ENCODE results near the gene MINDY3.
"Not testable (repeated sequence)": the region's sequence is repeated elsewhere in the genome, so short reads cannot be mapped to it uniquely, and the experiment has no call there.

The MINDY3 gene

DNA sequence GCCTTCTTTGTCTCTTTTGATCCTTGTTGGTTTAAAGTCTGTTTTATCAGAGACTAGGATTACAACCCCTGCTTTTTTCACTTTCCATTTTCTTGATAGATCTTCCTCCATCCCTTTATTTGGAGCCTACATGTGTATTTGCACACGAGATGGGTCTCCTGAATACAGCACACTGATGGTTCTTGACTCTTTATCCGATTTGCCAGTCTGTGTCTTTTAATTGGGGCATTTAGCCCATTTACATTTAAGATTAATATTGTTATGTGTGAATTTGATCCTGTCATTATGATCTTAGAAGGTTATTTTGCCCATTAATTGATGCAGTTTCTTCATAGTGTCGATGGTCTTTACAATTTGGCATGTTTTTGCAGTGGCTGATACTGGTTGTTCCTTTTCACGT, 16.0 kb upstream of the MINDY3 start:
- not testable (repeated sequence) for H3K4me3 ChIP-seq (ENCODE audit: low read depth in 1 of 2, low read length in 2 of 2); H3K9me3 ChIP-seq (ENCODE audit: control insufficient read depth in 1 of 2, low read length in 2 of 2); H3K9ac ChIP-seq (ENCODE audit: low read depth in 1 of 2, low read length in 2 of 2); H3K27ac ChIP-seq (ENCODE audit: low read depth, low read length); H3K36me3 ChIP-seq (ENCODE audit: control insufficient read depth in 1 of 2, insufficient read depth in 2 of 2, low read length in 2 of 2); H3K27me3 ChIP-seq (ENCODE audit: control insufficient read depth in 1 of 2, insufficient read depth in 2 of 2, low read length in 2 of 2); H3K4me1 ChIP-seq (ENCODE audit: control insufficient read depth in 1 of 2, insufficient read depth in 2 of 2, low read length in 2 of 2)

DNA sequence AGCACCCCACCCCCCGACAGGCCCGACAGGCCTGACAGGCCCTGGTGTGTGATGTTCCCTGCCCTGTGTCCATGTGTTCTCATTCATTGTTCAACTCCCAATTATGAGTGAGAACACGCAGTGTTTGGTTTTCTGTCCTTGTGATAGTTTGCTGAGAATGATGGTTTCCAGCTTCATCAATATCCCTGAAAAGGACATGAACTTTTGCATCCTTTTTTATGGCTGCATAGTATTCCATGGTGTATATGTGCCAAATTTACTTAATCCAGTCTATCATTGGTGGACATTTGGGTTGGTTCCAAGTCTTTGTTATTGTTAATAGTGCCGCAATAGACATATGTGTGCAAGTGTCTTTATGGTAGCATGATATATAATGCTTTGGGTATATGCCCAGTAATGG, 12.3 kb upstream of the MINDY3 start:
- not testable (repeated sequence) for H3K9ac ChIP-seq (ENCODE audit: low read depth in 1 of 2, low read length in 2 of 2); H3K4me1 ChIP-seq (ENCODE audit: control insufficient read depth in 1 of 2, insufficient read depth in 2 of 2, low read length in 2 of 2); H3K9me3 ChIP-seq (ENCODE audit: control insufficient read depth in 1 of 2, low read length in 2 of 2); H3K27ac ChIP-seq (ENCODE audit: low read depth, low read length); H3K4me3 ChIP-seq (ENCODE audit: low read depth in 1 of 2, low read length in 2 of 2); H3K36me3 ChIP-seq (ENCODE audit: control insufficient read depth in 1 of 2, insufficient read depth in 2 of 2, low read length in 2 of 2)
- peaks cover 9 to 16% of the 10 kb centered on the region in 2 donors for H3K27me3 ChIP-seq (ENCODE audit: control insufficient read depth in 1 of 2, insufficient read depth in 2 of 2, low read length in 2 of 2)

- no peak overlapping the region for H3K27ac ChIP-seq (ENCODE audit: low read depth, low read length)
- peaks cover 11 to 17% of the 10 kb centered on the region in 2 donors for H3K27me3 ChIP-seq (ENCODE audit: control insufficient read depth in 1 of 2, insufficient read depth in 2 of 2, low read length in 2 of 2)
- H3K9me3 ChIP-seq (ENCODE audit: control insufficient read depth in 1 of 2, low read length in 2 of 2), result no peaks in the 10 kb centered on the region
- no peaks in the 10 kb centered on the region for H3K4me1 ChIP-seq (ENCODE audit: control insufficient read depth in 1 of 2, insufficient read depth in 2 of 2, low read length in 2 of 2)
- H3K4me3 ChIP-seq (ENCODE audit: low read depth in 1 of 2, low read length in 2 of 2), result no peak overlapping the region
- H3K9ac ChIP-seq (ENCODE audit: low read depth in 1 of 2, low read length in 2 of 2), result no peak overlapping the region
- H3K36me3 ChIP-seq (ENCODE audit: control insufficient read depth in 1 of 2, insufficient read depth in 2 of 2, low read length in 2 of 2), result no peaks in the 10 kb centered on the region
These were observed 11.5 kb upstream of the MINDY3 start for GRCh38 chr10:15871823-15872222.

DNA sequence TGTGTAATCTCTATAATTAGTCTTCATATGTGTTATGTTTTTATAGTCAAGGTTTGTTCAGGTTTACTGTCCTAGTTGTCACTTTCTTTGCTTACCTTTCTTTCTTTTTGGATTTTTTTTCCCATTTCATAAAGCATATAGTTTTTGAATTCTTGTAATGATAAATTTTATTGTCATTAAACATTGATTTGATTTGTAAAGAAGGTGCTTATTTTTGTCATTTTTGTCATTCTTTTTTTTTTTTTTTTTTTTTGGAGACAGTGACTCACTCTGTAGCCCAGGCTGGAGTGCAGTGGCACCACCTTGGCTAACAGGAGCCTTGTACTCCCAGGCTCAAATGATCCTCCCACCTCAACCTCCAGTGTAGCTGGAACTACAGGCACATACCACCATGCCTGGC, 9.6 kb upstream of the MINDY3 start:
- H3K4me3 ChIP-seq (ENCODE audit: low read depth in 1 of 2, low read length in 2 of 2), result no peak overlapping the region
- H3K27me3 ChIP-seq (ENCODE audit: control insufficient read depth in 1 of 2, insufficient read depth in 2 of 2, low read length in 2 of 2), result peaks cover 11 to 22% of the 10 kb centered on the region in 2 donors
- H3K27ac ChIP-seq (ENCODE audit: low read depth, low read length), result no peak overlapping the region
- no peaks in the 10 kb centered on the region for H3K36me3 ChIP-seq (ENCODE audit: control insufficient read depth in 1 of 2, insufficient read depth in 2 of 2, low read length in 2 of 2)
- H3K9ac ChIP-seq (ENCODE audit: low read depth in 1 of 2, low read length in 2 of 2), result no peak overlapping the region
- H3K4me1 ChIP-seq (ENCODE audit: control insufficient read depth in 1 of 2, insufficient read depth in 2 of 2, low read length in 2 of 2), result no peaks in the 10 kb centered on the region
- H3K9me3 ChIP-seq (ENCODE audit: control insufficient read depth in 1 of 2, low read length in 2 of 2), result no peaks in the 10 kb centered on the region

- Histone ChIP-seq H3K9ac (ENCODE audit: low read depth in 1 of 2, low read length in 2 of 2) (no peak overlapping the region), H3K4me1 (ENCODE audit: control insufficient read depth in 1 of 2, insufficient read depth in 2 of 2, low read length in 2 of 2) (no peaks in the 10 kb centered on the region), H3K27ac (ENCODE audit: low read depth, low read length) (no peak overlapping the region), H3K36me3 (ENCODE audit: control insufficient read depth in 1 of 2, insufficient read depth in 2 of 2, low read length in 2 of 2) (no peaks in the 10 kb centered on the region), H3K27me3 (ENCODE audit: control insufficient read depth in 1 of 2, insufficient read depth in 2 of 2, low read length in 2 of 2) (peaks cover 11 to 29% of the 10 kb centered on the region in 2 donors), H3K4me3 (ENCODE audit: low read depth in 1 of 2, low read length in 2 of 2) (no peak overlapping the region), H3K9me3 (ENCODE audit: control insufficient read depth in 1 of 2, low read length in 2 of 2) (no peaks in the 10 kb centered on the region)
These were observed 7.7 kb upstream of the MINDY3 start for GRCh38 chr10:15868006-15868405.

- Histone ChIP-seq H3K36me3 (ENCODE audit: control insufficient read depth in 1 of 2, insufficient read depth in 2 of 2, low read length in 2 of 2) (no peaks in the 10 kb centered on the region), H3K9me3 (ENCODE audit: control insufficient read depth in 1 of 2, low read length in 2 of 2) (no peaks in the 10 kb centered on the region), H3K4me3 (ENCODE audit: low read depth in 1 of 2, low read length in 2 of 2) (no peak overlapping the region), H3K27ac (ENCODE audit: low read depth, low read length) (no peak overlapping the region), H3K27me3 (ENCODE audit: control insufficient read depth in 1 of 2, insufficient read depth in 2 of 2, low read length in 2 of 2) (peaks cover 8 to 24% of the 10 kb centered on the region in 2 donors), H3K9ac (ENCODE audit: low read depth in 1 of 2, low read length in 2 of 2) (no peak overlapping the region), H3K4me1 (ENCODE audit: control insufficient read depth in 1 of 2, insufficient read depth in 2 of 2, low read length in 2 of 2) (peaks cover 5 to 6% of the 10 kb centered on the region in 2 donors)
These were observed 5.0 kb upstream of the MINDY3 start for GRCh38 chr10:15865304-15865703.

DNA sequence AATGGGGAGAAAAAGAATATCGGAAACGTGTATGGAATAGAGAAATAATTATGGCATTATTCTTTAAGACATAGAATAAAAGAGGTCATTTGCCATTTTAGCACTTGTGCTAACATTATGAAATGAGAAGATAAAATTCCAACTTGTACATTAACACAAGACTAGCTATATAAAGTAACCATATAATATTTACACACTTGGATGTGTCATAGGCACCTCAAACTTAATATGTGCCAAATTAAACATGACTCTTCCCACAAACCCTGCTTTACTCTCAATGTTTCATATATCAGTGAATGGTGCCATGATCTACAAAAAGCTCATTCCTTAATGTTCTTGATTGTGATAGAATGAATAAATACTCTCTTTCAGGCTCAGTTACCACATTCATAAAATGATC, 4.1 kb upstream of the MINDY3 start:
- H3K27ac ChIP-seq (ENCODE audit: low read depth, low read length), result no peak overlapping the region

DNA sequence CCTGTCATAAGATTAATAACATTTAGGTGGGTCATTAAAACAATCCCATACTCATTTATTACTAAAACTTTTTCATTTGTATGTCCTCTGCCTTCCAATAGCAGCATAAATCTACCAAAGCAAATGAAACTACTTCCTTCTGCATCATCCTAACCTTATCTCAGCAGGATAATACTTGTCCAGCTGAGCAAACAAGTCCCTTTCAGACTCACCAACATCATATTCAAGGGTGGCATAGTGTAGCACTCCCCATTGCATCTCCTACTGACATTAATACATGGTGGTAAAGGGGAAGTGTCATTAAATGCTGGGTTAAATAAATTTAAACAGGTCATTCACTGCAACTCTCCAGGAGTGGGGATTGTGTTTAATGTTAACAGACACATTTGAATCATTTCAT, 3.4 kb upstream of the MINDY3 start:
- peaks cover 8 to 16% of the 10 kb centered on the region in 2 donors for H3K4me1 ChIP-seq (ENCODE audit: control insufficient read depth in 1 of 2, insufficient read depth in 2 of 2, low read length in 2 of 2)
- H3K36me3 ChIP-seq (ENCODE audit: control insufficient read depth in 1 of 2, insufficient read depth in 2 of 2, low read length in 2 of 2), result no peaks in the 10 kb centered on the region
- no peak overlapping the region for H3K4me3 ChIP-seq (ENCODE audit: low read depth in 1 of 2, low read length in 2 of 2)
- no peak overlapping the region for H3K9ac ChIP-seq (ENCODE audit: low read depth in 1 of 2, low read length in 2 of 2)
- H3K9me3 ChIP-seq (ENCODE audit: control insufficient read depth in 1 of 2, low read length in 2 of 2), result no peaks in the 10 kb centered on the region
- H3K27ac ChIP-seq (ENCODE audit: low read depth, low read length), result no peak overlapping the region
- peaks cover 7 to 20% of the 10 kb centered on the region in 2 donors for H3K27me3 ChIP-seq (ENCODE audit: control insufficient read depth in 1 of 2, insufficient read depth in 2 of 2, low read length in 2 of 2)

More for the DNA sequence above, 4.1 kb upstream of the MINDY3 start:
- Histone ChIP-seq H3K9ac (ENCODE audit: low read depth in 1 of 2, low read length in 2 of 2) (no peak overlapping the region), H3K9me3 (ENCODE audit: control insufficient read depth in 1 of 2, low read length in 2 of 2) (no peaks in the 10 kb centered on the region), H3K27me3 (ENCODE audit: control insufficient read depth in 1 of 2, insufficient read depth in 2 of 2, low read length in 2 of 2) (peaks cover 8 to 24% of the 10 kb centered on the region in 2 donors), H3K4me1 (ENCODE audit: control insufficient read depth in 1 of 2, insufficient read depth in 2 of 2, low read length in 2 of 2) (peaks cover 5 to 9% of the 10 kb centered on the region in 2 donors), H3K4me3 (ENCODE audit: low read depth in 1 of 2, low read length in 2 of 2) (no peak overlapping the region), H3K36me3 (ENCODE audit: control insufficient read depth in 1 of 2, insufficient read depth in 2 of 2, low read length in 2 of 2) (no peaks in the 10 kb centered on the region)

DNA sequence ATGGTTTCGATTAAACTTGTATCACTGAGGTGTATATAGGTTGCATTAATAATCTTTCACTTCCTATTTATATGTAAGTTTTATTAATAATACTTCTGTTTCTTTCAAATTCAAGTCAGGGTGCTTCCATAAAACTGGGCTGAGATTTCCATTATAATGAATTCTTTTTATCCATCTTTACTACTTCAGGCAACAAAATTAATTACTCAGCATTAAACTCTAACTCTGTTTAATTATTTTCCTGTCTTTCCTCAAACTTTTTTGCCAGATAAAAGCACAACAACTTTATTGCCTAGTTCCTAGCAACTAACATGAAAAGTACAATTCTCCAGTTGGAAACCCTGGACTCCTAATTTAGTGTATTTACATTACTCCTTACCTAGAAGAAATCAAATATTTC, 3.0 kb upstream of the MINDY3 start:
- H3K27me3 ChIP-seq (ENCODE audit: control insufficient read depth in 1 of 2, insufficient read depth in 2 of 2, low read length in 2 of 2), result peaks cover 6 to 18% of the 10 kb centered on the region in 2 donors

DNA sequence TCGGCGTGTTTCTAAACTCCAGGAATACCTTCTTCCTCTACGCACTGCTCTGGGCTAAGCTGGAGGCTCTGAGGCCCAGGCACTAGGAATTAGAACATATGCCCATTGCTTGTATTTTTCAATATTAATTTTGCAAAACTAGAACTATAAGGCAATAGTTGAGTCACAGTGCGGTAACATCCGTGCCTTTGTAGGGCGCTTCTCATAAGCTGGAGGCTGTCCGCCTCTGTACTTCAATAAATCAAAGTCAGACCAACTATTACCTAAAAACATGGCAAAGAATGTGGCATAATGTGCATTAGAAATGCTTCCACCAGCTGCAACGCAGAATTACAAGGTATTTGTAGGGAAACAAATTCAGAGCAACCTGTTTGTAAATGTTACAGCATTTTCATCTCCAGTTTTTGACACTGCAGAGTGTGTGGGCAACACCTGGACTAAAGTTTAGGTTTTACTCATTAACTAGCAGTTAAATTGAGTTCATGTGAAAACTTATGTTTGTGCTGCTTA, 440 bp upstream of the MINDY3 start:
- no peak overlapping the region for H3K27ac ChIP-seq (ENCODE audit: low read depth, low read length)
- no peaks in the 10 kb centered on the region for H3K9me3 ChIP-seq (ENCODE audit: control insufficient read depth in 1 of 2, low read length in 2 of 2)
- H3K36me3 ChIP-seq (ENCODE audit: control insufficient read depth in 1 of 2, insufficient read depth in 2 of 2, low read length in 2 of 2), result no peaks in the 10 kb centered on the region
- peak overlapping the region; percentile 97 to 100 for H3K4me3 ChIP-seq (ENCODE audit: low read depth in 1 of 2, low read length in 2 of 2)
- H3K27me3 ChIP-seq (ENCODE audit: control insufficient read depth in 1 of 2, insufficient read depth in 2 of 2, low read length in 2 of 2), result peaks cover 0 to 7% of the 10 kb centered on the region in 2 donors
- H3K9ac ChIP-seq (ENCODE audit: low read depth in 1 of 2, low read length in 2 of 2), result peak overlapping the region; percentile 60 to 76
- H3K4me1 ChIP-seq (ENCODE audit: control insufficient read depth in 1 of 2, insufficient read depth in 2 of 2, low read length in 2 of 2), result peaks cover 19 to 30% of the 10 kb centered on the region in 2 donors

More for the DNA sequence above, 3.0 kb upstream of the MINDY3 start:
- H3K4me1 ChIP-seq (ENCODE audit: control insufficient read depth in 1 of 2, insufficient read depth in 2 of 2, low read length in 2 of 2), result peaks cover 12 to 19% of the 10 kb centered on the region in 2 donors
- H3K9me3 ChIP-seq (ENCODE audit: control insufficient read depth in 1 of 2, low read length in 2 of 2), result no peaks in the 10 kb centered on the region
- H3K27ac ChIP-seq (ENCODE audit: low read depth, low read length), result no peak overlapping the region
- no peaks in the 10 kb centered on the region for H3K36me3 ChIP-seq (ENCODE audit: control insufficient read depth in 1 of 2, insufficient read depth in 2 of 2, low read length in 2 of 2)
- H3K4me3 ChIP-seq (ENCODE audit: low read depth in 1 of 2, low read length in 2 of 2), result no peak overlapping the region
- no peak overlapping the region for H3K9ac ChIP-seq (ENCODE audit: low read depth in 1 of 2, low read length in 2 of 2)

GRCh38 chr10:15859509-15859905, 800 bp downstream of the MINDY3 start:
- peak overlapping the region; percentile 60 to 76 for H3K9ac ChIP-seq (ENCODE audit: low read depth in 1 of 2, low read length in 2 of 2)
- H3K27me3 ChIP-seq (ENCODE audit: control insufficient read depth in 1 of 2, insufficient read depth in 2 of 2, low read length in 2 of 2), result peaks cover 0 to 5% of the 10 kb centered on the region in 2 donors
- no peaks in the 10 kb centered on the region for H3K9me3 ChIP-seq (ENCODE audit: control insufficient read depth in 1 of 2, low read length in 2 of 2)
- H3K4me3 ChIP-seq (ENCODE audit: low read depth in 1 of 2, low read length in 2 of 2), result peak overlapping the region; percentile 97 to 100
- H3K36me3 ChIP-seq (ENCODE audit: control insufficient read depth in 1 of 2, insufficient read depth in 2 of 2, low read length in 2 of 2), result no peaks in the 10 kb centered on the region
- peaks cover 19 to 30% of the 10 kb centered on the region in 2 donors for H3K4me1 ChIP-seq (ENCODE audit: control insufficient read depth in 1 of 2, insufficient read depth in 2 of 2, low read length in 2 of 2)
- no peak overlapping the region for H3K27ac ChIP-seq (ENCODE audit: low read depth, low read length)
